CD8-positive, alpha-beta memory T cell (primary cell): ENCODE data around the gene OVCH1. TPM values are rescaled to one million over a fixed set of nuclear protein-coding genes. Genes with fewer than 3 reads are reported as not detected.

ENCODE experiments used
- CTCF ChIA-PET: fragments of 350-600 bp; sonication (Branson Sonifier 250); formaldehyde crosslinking; loops from one replicate; lab custom pipeline; 2021; ENCODE audit warnings: antibody characterized with exemption; lab: Charles Lee
- POLR2A ChIA-PET: fragments of 350-600 bp; sonication (Branson Sonifier 250); formaldehyde crosslinking; loops from one replicate; lab custom pipeline; 2021; ENCODE audit warnings: antibody characterized with exemption; lab: Charles Lee
- DNase-seq, 5 donors: peaks; one replicate each; pipeline versions ENCODE4 v3.0.0 to v3.0.0-alpha.2; 2020 to 2022; ENCODE audit warnings: mixed read lengths in 1 of 5
- H3K27ac ChIP-seq: one replicate; pipeline ENCODE4 v1.7.0; 2013; ENCODE audit warnings: low read depth, mild to moderate bottlenecking, low read length, moderate library complexity
- H3K27me3 ChIP-seq: 2 replicates; pipeline ENCODE4 v1.7.0; 2013; ENCODE audit warnings: low read length, mild to moderate bottlenecking; ENCODE audit not compliant: insufficient read depth, poor library complexity, severe bottlenecking
- H3K36me3 ChIP-seq: 2 replicates; pipeline ENCODE4 v1.7.0; 2013; ENCODE audit warnings: mild to moderate bottlenecking, low read length, moderate library complexity; ENCODE audit not compliant: insufficient read depth
- H3K4me1 ChIP-seq: 2 replicates; pipeline ENCODE4 v1.7.0; 2013; ENCODE audit warnings: mild to moderate bottlenecking, low read length, moderate library complexity; ENCODE audit not compliant: insufficient read depth
- H3K4me3 ChIP-seq: 2 replicates; pipeline ENCODE4 v1.7.0; 2013; ENCODE audit warnings: mild to moderate bottlenecking, low read length
- H3K9me3 ChIP-seq: 2 replicates; pipeline ENCODE4 v1.7.0; 2013; ENCODE audit warnings: mild to moderate bottlenecking, low read length
- H3K27ac Mint-ChIP-seq, 8 donors: one replicate each; pipeline ENCODE4 v1.8.0; 2020 to 2021; ENCODE audit warnings: mixed read lengths in 8 of 8, mild to moderate bottlenecking in 6 of 8, inconsistent platforms in 3 of 8, moderate library complexity in 3 of 8
- H3K27me3 Mint-ChIP-seq, 2 donors: one replicate each; pipeline ENCODE4 v1.8.0; 2020 to 2021; ENCODE audit warnings: mixed read lengths in 2 of 2, mild to moderate bottlenecking in 1 of 2, moderate library complexity in 1 of 2
- H3K36me3 Mint-ChIP-seq, 3 donors: one replicate each; pipeline ENCODE4 v1.8.0; 2020 to 2021; ENCODE audit warnings: mixed read lengths in 3 of 3, inconsistent platforms in 1 of 3, mild to moderate bottlenecking in 1 of 3
- H3K4me1 Mint-ChIP-seq, 3 donors: one replicate each; pipeline ENCODE4 v1.8.0; 2020 to 2021; ENCODE audit warnings: mixed read lengths in 3 of 3, inconsistent platforms in 1 of 3, mild to moderate bottlenecking in 1 of 3
- H3K4me3 Mint-ChIP-seq, 7 donors: one replicate each; pipeline ENCODE4 v1.8.0; 2020 to 2021; ENCODE audit warnings: mixed read lengths in 7 of 7, mild to moderate bottlenecking in 6 of 7, moderate library complexity in 4 of 7, inconsistent platforms in 2 of 7
- H3K9me3 Mint-ChIP-seq, 5 donors: one replicate each; pipeline ENCODE4 v1.8.0; 2020 to 2022; ENCODE audit warnings: mixed read lengths in 5 of 5, mild to moderate bottlenecking in 3 of 5, moderate library complexity in 2 of 5, inconsistent platforms in 1 of 5
- polyA plus RNA-seq: library from polyadenylated mRNA; unstranded; fragments of 300-500 nt; fragmentation: Illumina TruSeq; gene quantifications from one replicate; pipeline ENCODE4 v1.2.3, GENCODE V29; 2021
- total RNA-seq, 2 experiments: library from RNA; stranded (reverse); gene quantifications; one replicate each; pipeline ENCODE4 v1.2.3, GENCODE V29; 2021

OVCH1 gene
- total and polyA plus RNA-seq, 3 experiments from 2014 or later: not detected

GRCh38 chr12:29534935-29535334, 37.4 kb upstream of the OVCH1 start:
- no peak overlapping the region for H3K4me3 ChIP-seq
- H3K27me3 Mint-ChIP-seq: peaks cover 9 to 34% of the 10 kb centered on the region in 2 donors
- H3K27ac Mint-ChIP-seq: no peak overlapping the region
- H3K4me1 Mint-ChIP-seq: no peaks in the 10 kb centered on the region
- no peak for DNase-seq
- H3K36me3 ChIP-seq: no peaks in the 10 kb centered on the region
- no peaks in the 10 kb centered on the region for H3K4me1 ChIP-seq
- H3K9me3 ChIP-seq: no peaks in the 10 kb centered on the region
- no peak overlapping the region for H3K27ac ChIP-seq
- H3K36me3 Mint-ChIP-seq: no peaks in the 10 kb centered on the region
- ChIA-PET POLR2A (no interaction called here), CTCF (no interaction called here)
- H3K27me3 ChIP-seq: no peaks in the 10 kb centered on the region
- H3K4me3 Mint-ChIP-seq: no peak overlapping the region
- no peaks in the 10 kb centered on the region for H3K9me3 Mint-ChIP-seq

GRCh38 chr12:29533815-29534489, 36.5 kb upstream of the OVCH1 start:
- Histone ChIP-seq H3K4me1 (no peaks in the 10 kb centered on the region), H3K27ac (no peak overlapping the region), H3K9me3 (no peaks in the 10 kb centered on the region), H3K36me3 (no peaks in the 10 kb centered on the region), H3K27me3 (no peaks in the 10 kb centered on the region), H3K4me3 (no peak overlapping the region)
- Mint-ChIP-seq H3K36me3 (no peaks in the 10 kb centered on the region), H3K4me3 (no peak overlapping the region), H3K27ac (no peak overlapping the region), H3K27me3 (peaks cover 9 to 38% of the 10 kb centered on the region in 2 donors), H3K4me1 (no peaks in the 10 kb centered on the region), H3K9me3 (no peaks in the 10 kb centered on the region)
- CTCF ChIA-PET: interaction anchor here (0.5 to 1.6 kb wide), 2 partner anchors 14 to 64 kb away, joined by 3 to 6 read pairs; no protein-coding TSS in a partner anchor
- POLR2A ChIA-PET: no interaction called here
- no peak for DNase-seq

GRCh38 chr12:29531471-29531870, 34.0 kb upstream of the OVCH1 start:
- Mint-ChIP-seq H3K27ac (no peak overlapping the region), H3K9me3 (no peaks in the 10 kb centered on the region), H3K36me3 (no peaks in the 10 kb centered on the region), H3K27me3 (peaks cover 11 to 51% of the 10 kb centered on the region in 2 donors), H3K4me3 (no peak overlapping the region), H3K4me1 (no peaks in the 10 kb centered on the region)
- no peak overlapping the region for H3K4me3 ChIP-seq
- no peaks in the 10 kb centered on the region for H3K27me3 ChIP-seq
- no peaks in the 10 kb centered on the region for H3K4me1 ChIP-seq
- no peaks in the 10 kb centered on the region for H3K36me3 ChIP-seq
- no peaks in the 10 kb centered on the region for H3K9me3 ChIP-seq
- CTCF ChIA-PET: no interaction called here
- H3K27ac ChIP-seq: no peak overlapping the region
- no peak for DNase-seq
- POLR2A ChIA-PET: no interaction called here

GRCh38 chr12:29530436-29530835, 33.0 kb upstream of the OVCH1 start:
- CTCF ChIA-PET: interaction anchor here (0.8 kb wide), 1 partner anchor 9 kb away, joined by 3 read pairs; no protein-coding TSS in a partner anchor
- no peaks in the 10 kb centered on the region for H3K9me3 Mint-ChIP-seq
- no peak overlapping the region for H3K4me3 Mint-ChIP-seq
- Histone ChIP-seq H3K27me3 (no peaks in the 10 kb centered on the region), H3K4me3 (no peak overlapping the region), H3K9me3 (no peaks in the 10 kb centered on the region), H3K27ac (no peak overlapping the region), H3K36me3 (no peaks in the 10 kb centered on the region), H3K4me1 (no peaks in the 10 kb centered on the region)
- H3K27me3 Mint-ChIP-seq: peaks cover 11 to 47% of the 10 kb centered on the region in 2 donors
- no peaks in the 10 kb centered on the region for H3K36me3 Mint-ChIP-seq
- no peak for DNase-seq
- POLR2A ChIA-PET: no interaction called here
- H3K4me1 Mint-ChIP-seq: no peaks in the 10 kb centered on the region
- H3K27ac Mint-ChIP-seq: no peak overlapping the region

GRCh38 chr12:29528161-29528560, 30.7 kb upstream of the OVCH1 start:
- no peaks in the 10 kb centered on the region for H3K9me3 Mint-ChIP-seq
- H3K27ac ChIP-seq: no peak overlapping the region
- H3K9me3 ChIP-seq: no peaks in the 10 kb centered on the region
- no peak overlapping the region for H3K4me3 ChIP-seq
- no peak overlapping the region for H3K27ac Mint-ChIP-seq
- H3K4me3 Mint-ChIP-seq: no peak overlapping the region
- no peaks in the 10 kb centered on the region for H3K4me1 ChIP-seq
- peaks cover 7 to 44% of the 10 kb centered on the region in 2 donors for H3K27me3 Mint-ChIP-seq
- no peak for DNase-seq
- ChIA-PET CTCF (no interaction called here), POLR2A (no interaction called here)
- no peaks in the 10 kb centered on the region for H3K36me3 Mint-ChIP-seq
- no peaks in the 10 kb centered on the region for H3K27me3 ChIP-seq
- no peaks in the 10 kb centered on the region for H3K4me1 Mint-ChIP-seq
- no peaks in the 10 kb centered on the region for H3K36me3 ChIP-seq

GRCh38 chr12:29521951-29522350, 24.5 kb upstream of the OVCH1 start:
- POLR2A ChIA-PET: no interaction called here
- Mint-ChIP-seq H3K27ac (no peak overlapping the region), H3K9me3 (no peaks in the 10 kb centered on the region), H3K4me1 (no peaks in the 10 kb centered on the region), H3K4me3 (no peak overlapping the region), H3K36me3 (no peaks in the 10 kb centered on the region), H3K27me3 (peaks cover 0 to 7% of the 10 kb centered on the region in 2 donors)
- Histone ChIP-seq H3K4me3 (no peak overlapping the region), H3K27me3 (no peaks in the 10 kb centered on the region), H3K27ac (no peak overlapping the region), H3K4me1 (no peaks in the 10 kb centered on the region), H3K9me3 (no peaks in the 10 kb centered on the region), H3K36me3 (no peaks in the 10 kb centered on the region)
- DNase-seq: no peak
- CTCF ChIA-PET: interaction anchor here (1.5 to 3.9 kb wide), 4 partner anchors 9 to 1325 kb away, joined by 3 to 21 read pairs (median 6); no protein-coding TSS in a partner anchor

GRCh38 chr12:29519585-29520182, 22.2 kb upstream of the OVCH1 start:
- H3K9me3 ChIP-seq: no peaks in the 10 kb centered on the region
- Mint-ChIP-seq H3K27ac (peak overlapping the region in 1 of 8 donors; percentile 58), H3K9me3 (no peaks in the 10 kb centered on the region), H3K4me3 (no peak overlapping the region), H3K4me1 (no peaks in the 10 kb centered on the region), H3K27me3 (peaks cover 1 to 14% of the 10 kb centered on the region in 2 donors), H3K36me3 (no peaks in the 10 kb centered on the region)
- H3K27me3 ChIP-seq: no peaks in the 10 kb centered on the region
- peak in 1 of 5 donors; percentile 7 for DNase-seq
- no peak overlapping the region for H3K4me3 ChIP-seq
- ChIA-PET POLR2A (no interaction called here), CTCF (interaction anchor here (0.6 to 3.9 kb wide), 9 partner anchors 12 to 1327 kb away, joined by 3 to 21 read pairs (median 4); no protein-coding TSS in a partner anchor)
- H3K27ac ChIP-seq: no peak overlapping the region
- no peaks in the 10 kb centered on the region for H3K36me3 ChIP-seq
- no peaks in the 10 kb centered on the region for H3K4me1 ChIP-seq

GRCh38 chr12:29518407-29518806, 20.9 kb upstream of the OVCH1 start:
- H3K4me3 Mint-ChIP-seq: no peak overlapping the region
- H3K36me3 ChIP-seq: no peaks in the 10 kb centered on the region
- peaks cover 4 to 25% of the 10 kb centered on the region in 2 donors for H3K27me3 Mint-ChIP-seq
- CTCF ChIA-PET: interaction anchor here (1.3 to 3.9 kb wide), 2 partner anchors 1289 to 1327 kb away, joined by 4 to 21 read pairs; no protein-coding TSS in a partner anchor
- H3K27me3 ChIP-seq: no peaks in the 10 kb centered on the region
- DNase-seq: no peak
- H3K4me1 ChIP-seq: no peaks in the 10 kb centered on the region
- no peaks in the 10 kb centered on the region for H3K9me3 ChIP-seq
- no peaks in the 10 kb centered on the region for H3K4me1 Mint-ChIP-seq
- no peak overlapping the region for H3K27ac ChIP-seq
- POLR2A ChIA-PET: no interaction called here
- H3K27ac Mint-ChIP-seq: no peak overlapping the region
- no peaks in the 10 kb centered on the region for H3K9me3 Mint-ChIP-seq
- H3K4me3 ChIP-seq: no peak overlapping the region
- no peaks in the 10 kb centered on the region for H3K36me3 Mint-ChIP-seq
